GM12878 (cell line): ENCODE results near the gene ZKSCAN1. TPM values are rescaled to one million over a fixed set of nuclear protein-coding genes. Genes with fewer than 3 reads are reported as not detected.

Experiments
- ATAC-seq: fragments of 200-7000 bp; cut with Tn5 transposase; 3 replicates; pipeline ENCODE4 v1.9.1; 2020; ENCODE audit warnings: mild to moderate bottlenecking, moderate library complexity
- BruUV-seq: library from RNA; stranded (reverse); fragments of 400-500 nt; replicated peaks from 2 replicates; lab custom pipeline; 2021; lab: Mats Ljungman, UMichigan
- CTCF ChIA-PET: fragments of 300-600 bp; sonication (Branson Sonifier 250); formaldehyde crosslinking; extraction: SDS; loops from one replicate; lab custom pipeline; 2021; ENCODE audit warnings: inconsistent platforms; lab: Yijun Ruan, JAX
- POLR2A ChIA-PET: fragments of 350-600 bp; formaldehyde crosslinking; extraction: SDS; loops from one replicate; lab custom pipeline; 2021; ENCODE audit warnings: inconsistent platforms; lab: Charles Lee
- RAD21 ChIA-PET: fragments of 300-600 bp; sonication (Branson Sonifier 250); formaldehyde crosslinking; loops from one replicate; lab custom pipeline; 2023; ENCODE audit warnings: antibody characterized with exemption; ENCODE audit not compliant: unreplicated experiment; lab: Charles Lee
- SMC1A ChIA-PET: fragments of 300-600 bp; sonication (Branson Sonifier 250); formaldehyde crosslinking; loops from one replicate; lab custom pipeline; 2023; ENCODE audit not compliant: unreplicated experiment, uncharacterized antibody; lab: Charles Lee
- DNase-seq: peaks from one replicate; pipeline ENCODE4 v3.0.0-alpha.2; 2011; ENCODE audit warnings: low read depth, low spot score
- FAIRE-seq: peaks from 3 replicates; lab custom pipeline; 2011; peaks lifted over from hg19 to GRCh38; lab: Jason Lieb, UNC
- H2AFZ ChIP-seq: 2 replicates; pipeline ENCODE4 v1.6.0; 2011; ENCODE audit warnings: low read depth, low read length, control low read depth; ENCODE audit not compliant: control insufficient read depth
- H3K27ac ChIP-seq: 2 replicates; pipeline ENCODE4 v1.5.1; 2011; ENCODE audit warnings: control low read depth; ENCODE audit not compliant: control insufficient read depth, insufficient read depth
- H3K27me3 ChIP-seq, 2 experiments: replicated peaks in 1 of 2; 2 replicates each; pipeline versions ENCODE4 v1.6.0 to v1.6.1; 2011; ENCODE audit warnings: low read length in 1 of 2; ENCODE audit not compliant: control insufficient read depth in 2 of 2, insufficient read depth in 2 of 2
- H3K36me3 ChIP-seq, 2 experiments: 2 replicates each; pipeline ENCODE4 v1.5.1; 2011; ENCODE audit warnings: low read length in 1 of 2; ENCODE audit not compliant: control insufficient read depth in 2 of 2, insufficient read depth in 2 of 2
- H3K4me1 ChIP-seq: 2 replicates; pipeline ENCODE4 v1.6.1; 2011; ENCODE audit warnings: mild to moderate bottlenecking, low read length, moderate library complexity, mixed read lengths; ENCODE audit not compliant: control insufficient read depth, insufficient read depth
- H3K4me2 ChIP-seq: 2 replicates; pipeline ENCODE4 v1.6.0; 2011; ENCODE audit warnings: control low read depth; ENCODE audit not compliant: control insufficient read depth, insufficient read depth
- H3K4me3 ChIP-seq: fragments of 200-600 bp; sonication (generic); 2 replicates; pipeline ENCODE4 v1.5.1; 2016
- H3K79me2 ChIP-seq: 2 replicates; pipeline ENCODE4 v1.6.0; 2011; ENCODE audit warnings: low read length; ENCODE audit not compliant: control insufficient read depth, insufficient read depth
- H3K9ac ChIP-seq: 2 replicates; pipeline ENCODE4 v1.8.0; 2011; ENCODE audit warnings: low read length, control low read depth, mixed read lengths; ENCODE audit not compliant: control insufficient read depth, insufficient read depth
- H3K9me3 ChIP-seq: replicated peaks from 3 replicates; pipeline ENCODE4 v1.5.1; 2011; ENCODE audit warnings: mild to moderate bottlenecking, low read length; ENCODE audit not compliant: control insufficient read depth, insufficient read depth
- H4K20me1 ChIP-seq: 2 replicates; pipeline ENCODE4 v1.6.0; 2011; ENCODE audit not compliant: control insufficient read depth, insufficient read depth
- E2F8 ChIP-seq: fragments of 450-650 bp; IDR thresholded peaks from 2 replicates; pipeline ENCODE4 v1.6.1; 2018; ENCODE audit warnings: mild to moderate bottlenecking, low read depth, moderate library complexity; ENCODE audit not compliant: partially characterized antibody
- GABPA ChIP-seq: IDR thresholded peaks from 2 replicates; pipeline ENCODE4 v1.6.1; 2014; ENCODE audit warnings: antibody characterized with exemption, low read depth, mild to moderate bottlenecking, inconsistent platforms
- PBX3 ChIP-seq: IDR thresholded peaks from 2 replicates; pipeline ENCODE4 v1.6.1; 2011; ENCODE audit warnings: mild to moderate bottlenecking, low read depth, low read length, moderate library complexity; ENCODE audit not compliant: insufficient replicate concordance
- REST ChIP-seq: IDR thresholded peaks from 2 replicates; pipeline ENCODE4 v1.6.1; 2012; ENCODE audit warnings: mild to moderate bottlenecking, low read depth, low read length
- WRNIP1 ChIP-seq: IDR thresholded peaks from 2 replicates; pipeline ENCODE4 v1.6.1; 2011; ENCODE audit warnings: low read depth, low read length, improper control_type of control experiment, borderline replicate concordance
- ZNF384 ChIP-seq: IDR thresholded peaks from 2 replicates; pipeline ENCODE4 v1.6.1; 2012; ENCODE audit warnings: low read depth, mild to moderate bottlenecking, low read length, improper control_type of control experiment, borderline replicate concordance
- WGBS: methylation state at CpG from one replicate; pipeline ENCODE4 v1.1.6; 2016; ENCODE audit warnings: low lambda C conversion rate; ENCODE audit not compliant: insufficient replicate concordance, insufficient coverage; ENCODE audit errors: missing lambda C conversion rate; 5-methylcytosine and 5-hydroxymethylcytosine counted together
- in situ Hi-C: fragments of 300-500 bp; cut with MboI; formaldehyde crosslinking; loops from 9 replicates; pipeline ENCODE4 v1.14.3; 2018; ENCODE audit warnings: mixed read lengths
- intact Hi-C: fragments of 100-400 bp; cut with micrococcal nuclease; formaldehyde crosslinking; loops from one replicate; pipeline ENCODE4 v1.14.2; 2022; ENCODE audit not compliant: unreplicated experiment
- polyA plus RNA-seq, 11 experiments: library from polyadenylated mRNA; depleted of rRNA in 4 of 11; unstranded in 6 of 11; stranded (reverse) in 5 of 11; fragments of >200 nt; fragmentation: Nextera tagmentation in 4 of 11; fragmentation: Illumina TruSeq in 1 of 11; extraction: Ambion mirVana in 4 of 11; extraction: Trizol in 1 of 11; gene quantifications; 1 replicate in 1 of 11; 2 replicates in 10 of 11; pipeline versions ENCODE4 v1.2.1 to v1.2.3, GENCODE V29; 2011 to 2016; ENCODE audit warnings: inconsistent platforms in 2 of 11, missing spikeins in 2 of 11, low read depth in 1 of 11
- total RNA-seq, 4 experiments: library from RNA; depleted of rRNA in 3 of 4; stranded (reverse); fragments of >200 nt in 3 of 4; fragmentation: Illumina TruSeq in 1 of 4; extraction: Trizol in 1 of 4; gene quantifications; 2 replicates each; pipeline versions ENCODE4 v1.2.1 to v1.2.3, GENCODE V29; 2013 to 2021

Gene ZKSCAN1
- total and polyA plus RNA-seq, 10 of the 15 experiments (the other 5 are each of a cell fraction or from before 2014, with no cell fraction given), result 3.2 to 34.4 (median 18.1) TPM

- no TSS peak for BruUV-seq
- H3K9me3 ChIP-seq, result no peaks in the 10 kb centered on the region
- no peaks in the 10 kb centered on the region for H3K27me3 ChIP-seq
- SMC1A ChIA-PET, result interaction anchor here (0.6 kb wide), 1 partner anchor 1315 kb away, joined by 3 read pairs; no protein-coding TSS in a partner anchor
- no peak within 1 kb of the TSS for H3K9ac ChIP-seq
- no peak within 1 kb of the TSS for H2AFZ ChIP-seq
- in situ Hi-C loops, result no loop called here
- no peak for FAIRE-seq
- H4K20me1 ChIP-seq, result no peaks in the 10 kb centered on the region
- H3K4me1 ChIP-seq, result no peaks in the 10 kb centered on the region
- TF ChIP-seq PBX3 (no peak), ZNF384 (peak; percentile 24; the same call in 1 of the 2 replicates)
- TF ChIP-seq, all 136 proteins: peak for 1
- Histone ChIP-seq H3K4me3 (no peak within 1 kb of the TSS), H3K79me2 (no peaks in the 10 kb centered on the region), H3K27ac (no peak within 1 kb of the TSS), H3K36me3 (no peaks in the 10 kb centered on the region), H3K4me2 (no peak within 1 kb of the TSS)
- ChIA-PET CTCF (interaction anchor here (0.6 to 7.3 kb wide), 4 partner anchors 15 to 1314 kb away, joined by 3 to 66 read pairs (median 29); no protein-coding TSS in a partner anchor), POLR2A (interaction anchor here (0.6 kb wide), 1 partner anchor 19 kb away, joined by 6 read pairs; no protein-coding TSS in a partner anchor), RAD21 (no interaction called here)
- DNase-seq (no peak), ATAC-seq (peak; percentile 68)
- intact Hi-C loops, result loop anchor here (5.0 kb wide), 2 partner anchors 64 to 151 kb away; partner anchors contain the start of gene MBLAC1
- WGBS, result 10% methylated on average over 5 of the region's 5 CpGs
These were observed 39.4 kb upstream of the ZKSCAN1 start, which contains the start of gene AZGP1 for GRCh38 chr7:99975782-99976521. AZGP1 (minus strand) TSS chr7:99976031; CDS start chr7:99976020, 11 bp downstream.

- ATAC-seq (no peak), DNase-seq (no peak), FAIRE-seq (no peak)
- H3K4me2 ChIP-seq, result no peak overlapping the region
- H3K9me3 ChIP-seq, result no peaks in the 10 kb centered on the region
- ChIA-PET POLR2A (interaction anchor here (0.6 kb wide), 1 partner anchor 18 kb away, joined by 6 read pairs; no protein-coding TSS in a partner anchor), CTCF (interaction anchor here (0.8 to 7.3 kb wide), 6 partner anchors 14 to 154 kb away, joined by 3 to 66 read pairs (median 4); no protein-coding TSS in a partner anchor), SMC1A (interaction anchor here (1.4 to 1.6 kb wide), 2 partner anchors 63 to 153 kb away, joined by 5 read pairs; no protein-coding TSS in a partner anchor), RAD21 (interaction anchor here (1.3 kb wide), 1 partner anchor 152 kb away, joined by 5 read pairs; no protein-coding TSS in a partner anchor)
- H3K4me3 ChIP-seq, result no peak overlapping the region
- H3K79me2 ChIP-seq, result no peaks in the 10 kb centered on the region
- H4K20me1 ChIP-seq, result no peaks in the 10 kb centered on the region
- WGBS, result 42% methylated on average over 13 of the region's 13 CpGs
- in situ Hi-C loops (no loop called here), intact Hi-C loops (loop anchor here (5.0 kb wide), 2 partner anchors 64 to 151 kb away; partner anchors contain the start of gene MBLAC1)
- H3K27me3 ChIP-seq, result no peaks in the 10 kb centered on the region
- no peak overlapping the region for H2AFZ ChIP-seq
- no peaks in the 10 kb centered on the region for H3K36me3 ChIP-seq
- H3K9ac ChIP-seq, result no peak overlapping the region
- H3K4me1 ChIP-seq, result no peaks in the 10 kb centered on the region
- BruUV-seq, result no TSS peak
- H3K27ac ChIP-seq, result no peak overlapping the region
- no peak for TF ChIP-seq REST
- no peak for TF ChIP-seq WRNIP1
- TF ChIP-seq E2F8, result no peak
- TF ChIP-seq GABPA, result no peak
These were observed 38.8 kb upstream of the ZKSCAN1 start for GRCh38 chr7:99976626-99977025.
